ENCODE measurements around the gene EVI2B. TPM values are rescaled to one million over a fixed set of nuclear protein-coding genes. Genes with fewer than 3 reads are reported as not detected.

EVI2B gene
- total RNA-seq, 1 experiment from 2014 or later: 0.20 TPM

DNA sequence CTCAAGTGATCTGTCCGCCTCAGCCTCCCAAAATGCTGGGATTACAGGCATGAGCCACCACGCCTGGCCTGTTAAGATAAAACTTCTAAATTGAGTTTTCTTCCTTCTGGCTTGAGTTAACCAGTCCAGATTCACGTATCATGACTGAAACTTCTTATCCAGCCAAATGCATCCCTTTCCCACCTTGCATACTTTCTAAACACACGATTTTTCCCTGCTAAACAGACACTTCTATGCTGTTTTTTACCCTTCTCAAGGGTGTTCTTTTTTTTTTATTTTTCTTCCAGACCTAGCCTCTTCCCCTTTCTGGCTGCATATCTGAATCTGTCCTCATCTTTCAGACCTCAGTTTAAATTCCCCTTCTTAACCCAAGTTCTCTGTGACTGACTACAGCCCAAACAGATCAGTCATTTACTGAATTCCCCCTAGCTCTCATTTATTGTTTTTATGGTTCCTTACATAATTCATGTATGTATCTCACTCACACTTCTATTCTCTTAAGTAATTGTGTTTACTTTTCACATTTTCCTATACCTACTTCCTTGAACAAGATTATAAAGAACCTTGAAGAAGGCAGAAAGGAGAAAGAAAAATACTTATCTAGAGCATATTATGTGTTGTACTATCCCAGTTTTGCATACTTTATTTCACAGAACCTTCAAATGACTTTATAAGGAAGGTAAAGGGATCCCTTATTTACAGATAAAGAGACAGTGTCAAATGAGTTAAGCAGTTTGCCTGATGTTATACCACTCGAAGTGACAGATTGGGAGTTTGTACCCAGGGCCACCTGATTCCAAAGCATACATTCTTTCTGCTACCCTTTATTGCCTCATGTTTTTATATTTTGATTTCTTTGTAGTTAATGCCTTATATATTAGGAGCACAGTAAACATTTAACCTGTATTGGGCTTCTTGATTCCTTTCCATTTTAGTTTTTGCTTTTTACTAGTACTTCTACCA is 5.2 kb downstream of the EVI2B start (continued):
- TF ChIP-seq ZBTB33 (IDR thresholded peaks at IDR 0.05; ENCODE audit: extremely low read depth, insufficient replicate concordance, low read length) (no peak), TCF7L2 (IDR thresholded peaks at IDR 0.05; ENCODE audit: borderline replicate concordance, extremely low read depth, insufficient read depth, insufficient read length) (no peak), ELF1 (IDR thresholded peaks at IDR 0.05; ENCODE audit: borderline replicate concordance, low read depth) (no peak), CEBPB (IDR thresholded peaks at IDR 0.05; ENCODE audit: low read depth) (no peak), POLR2A (IDR thresholded peaks at IDR 0.05; ENCODE audit: borderline replicate concordance, extremely low read depth, insufficient read depth, insufficient read length) (no peak), ZNF274 (IDR thresholded peaks at IDR 0.05; ENCODE audit: low read depth, low read length) (no peak), EZH2 (IDR thresholded peaks at IDR 0.05) (no peak)

GRCh38 chr17:31307640-31308039 is 6.2 kb downstream of the EVI2B start:
- Histone ChIP-seq H3K27ac (ENCODE audit: low read depth, low read length) (no peak overlapping the region), H3K27me3 (ENCODE audit: insufficient read depth, low read length) (no peaks in the 10 kb centered on the region), H3K36me3 (ENCODE audit: control insufficient read depth in 1 of 2, insufficient read depth in 2 of 2, low read length in 2 of 2) (no peaks in the 10 kb centered on the region; a peak in 1 of 4 replicates), H3K4me2 (ENCODE audit: low read length) (no peak overlapping the region), H3K9me2 (ENCODE audit: insufficient read depth) (no peaks in the 10 kb centered on the region), H3K4me3 (replicated peaks in 1 of 2; ENCODE audit: low read depth in 1 of 2, low read length in 2 of 2) (no peak overlapping the region), H4K20me1 (ENCODE audit: insufficient read depth) (no peaks in the 10 kb centered on the region), H3K79me2 (ENCODE audit: insufficient read depth, low read length) (no peaks in the 10 kb centered on the region), H3K4me1 (ENCODE audit: control insufficient read depth in 1 of 2, insufficient read depth in 2 of 2, low read length in 2 of 2) (no peaks in the 10 kb centered on the region), H3K9ac (ENCODE audit: low read length) (no peak overlapping the region), H3K9me3 (ENCODE audit: control insufficient read depth in 1 of 2, insufficient read depth in 1 of 2, low read depth in 1 of 2, low read length in 2 of 2) (no peaks in the 10 kb centered on the region), H2AFZ (ENCODE audit: low read depth, low read length, poor library complexity, severe bottlenecking) (no peak overlapping the region)
- ChIA-PET RAD21 (ENCODE audit: low non-redundant PET in 1 of 2, low total read pairs in 2 of 2, uncharacterized antibody in 2 of 2, unreplicated experiment in 2 of 2) (no interaction called here), POLR2A (no interaction called here), CTCF (no interaction called here)
- BruUV-seq (replicated peaks): no TSS peak
- DNase-seq (ENCODE audit: low read depth, low spot score) (no peak), ATAC-seq (no peak)
- TF ChIP-seq CTCF (IDR thresholded peaks at IDR 0.05 in 2 of 3, conservative IDR thresholded peaks at IDR 0.05 in 1 of 3; ENCODE audit: borderline replicate concordance in 1 of 3, insufficient read depth in 1 of 3, low read depth in 2 of 3, low read length in 2 of 3): no peak
- intact Hi-C loops (cut with micrococcal nuclease): no loop called here
